ENCODE results near the gene TMTC2.

TMTC2 gene

DNA sequence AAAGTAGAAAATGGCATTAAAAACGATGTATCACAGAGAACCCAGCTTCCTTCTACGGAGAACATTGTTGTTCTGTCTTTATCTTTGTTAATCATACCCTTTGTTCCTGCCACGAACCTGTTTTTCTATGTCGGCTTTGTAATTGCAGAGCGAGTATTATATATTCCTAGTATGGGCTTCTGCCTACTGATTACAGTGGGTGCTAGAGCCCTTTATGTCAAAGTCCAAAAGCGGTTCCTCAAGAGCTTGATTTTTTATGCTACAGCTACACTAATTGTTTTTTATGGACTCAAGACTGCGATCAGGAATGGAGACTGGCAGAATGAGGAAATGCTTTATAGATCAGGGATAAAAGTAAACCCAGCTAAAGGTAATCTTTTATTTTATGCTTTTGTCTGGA, 209.6 kb downstream of the TMTC2 start:
- Histone ChIP-seq H3K4me3 (replicated peaks; ENCODE audit: low read depth, low read length) (no peak overlapping the region), H3K27me3 (replicated peaks; ENCODE audit: control insufficient read depth, insufficient read depth, low read length) (no peaks in the 10 kb centered on the region), H3K36me3 (ENCODE audit: control insufficient read depth, insufficient read depth, low read length) (no peaks in the 10 kb centered on the region)
- DNase-seq (ENCODE audit: extremely low read depth, insufficient read length): no peak
- TF ChIP-seq, protein P1, sequence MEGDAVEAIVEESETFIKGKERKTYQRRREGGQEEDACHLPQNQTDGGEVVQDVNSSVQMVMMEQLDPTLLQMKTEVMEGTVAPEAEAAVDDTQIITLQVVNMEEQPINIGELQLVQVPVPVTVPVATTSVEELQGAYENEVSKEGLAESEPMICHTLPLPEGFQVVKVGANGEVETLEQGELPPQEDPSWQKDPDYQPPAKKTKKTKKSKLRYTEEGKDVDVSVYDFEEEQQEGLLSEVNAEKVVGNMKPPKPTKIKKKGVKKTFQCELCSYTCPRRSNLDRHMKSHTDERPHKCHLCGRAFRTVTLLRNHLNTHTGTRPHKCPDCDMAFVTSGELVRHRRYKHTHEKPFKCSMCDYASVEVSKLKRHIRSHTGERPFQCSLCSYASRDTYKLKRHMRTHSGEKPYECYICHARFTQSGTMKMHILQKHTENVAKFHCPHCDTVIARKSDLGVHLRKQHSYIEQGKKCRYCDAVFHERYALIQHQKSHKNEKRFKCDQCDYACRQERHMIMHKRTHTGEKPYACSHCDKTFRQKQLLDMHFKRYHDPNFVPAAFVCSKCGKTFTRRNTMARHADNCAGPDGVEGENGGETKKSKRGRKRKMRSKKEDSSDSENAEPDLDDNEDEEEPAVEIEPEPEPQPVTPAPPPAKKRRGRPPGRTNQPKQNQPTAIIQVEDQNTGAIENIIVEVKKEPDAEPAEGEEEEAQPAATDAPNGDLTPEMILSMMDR (IDR thresholded peaks at IDR 0.05; ENCODE audit: insufficient read depth, low read length, poor library complexity, severe bottlenecking): no peak

DNA sequence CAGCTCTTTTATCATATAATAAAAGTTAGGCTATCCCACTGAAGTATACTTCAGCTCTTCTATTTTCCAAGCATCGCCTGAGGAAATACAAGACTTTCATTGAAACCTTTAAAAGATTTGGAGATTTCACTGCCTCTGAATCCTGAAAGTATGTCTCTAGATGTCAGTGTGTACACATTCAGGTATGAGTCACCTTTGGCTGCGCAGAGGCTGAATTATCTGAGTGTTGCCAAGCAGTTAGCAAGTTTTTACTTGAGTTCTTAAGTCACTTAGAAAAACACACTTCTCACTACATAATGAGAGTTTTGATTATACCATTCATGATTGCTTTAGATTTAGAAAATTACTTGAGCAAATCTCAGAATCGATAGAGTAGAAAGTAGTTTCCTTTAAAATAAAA, 210.3 kb downstream of the TMTC2 start:
- DNase-seq (ENCODE audit: extremely low read depth, insufficient read length): no peak
- TF ChIP-seq, protein P1 (IDR thresholded peaks at IDR 0.05; ENCODE audit: insufficient read depth, low read length, poor library complexity, severe bottlenecking): no peak

GRCh38 chr12:82898441-82898840, 211.7 kb downstream of the TMTC2 start:
- TF ChIP-seq, protein P1 (IDR thresholded peaks at IDR 0.05; ENCODE audit: insufficient read depth, low read length, poor library complexity, severe bottlenecking): no peak
- Histone ChIP-seq H3K27me3 (replicated peaks; ENCODE audit: control insufficient read depth, insufficient read depth, low read length) (no peaks in the 10 kb centered on the region), H3K36me3 (ENCODE audit: control insufficient read depth, insufficient read depth, low read length) (no peaks in the 10 kb centered on the region), H3K4me3 (replicated peaks; ENCODE audit: low read depth, low read length) (no peak overlapping the region)
- no peak for DNase-seq (ENCODE audit: extremely low read depth, insufficient read length)

More for the DNA sequence above, 210.3 kb downstream of the TMTC2 start:
- Histone ChIP-seq H3K4me3 (replicated peaks; ENCODE audit: low read depth, low read length) (no peak overlapping the region), H3K27me3 (replicated peaks; ENCODE audit: control insufficient read depth, insufficient read depth, low read length) (no peaks in the 10 kb centered on the region), H3K36me3 (ENCODE audit: control insufficient read depth, insufficient read depth, low read length) (no peaks in the 10 kb centered on the region)

DNA sequence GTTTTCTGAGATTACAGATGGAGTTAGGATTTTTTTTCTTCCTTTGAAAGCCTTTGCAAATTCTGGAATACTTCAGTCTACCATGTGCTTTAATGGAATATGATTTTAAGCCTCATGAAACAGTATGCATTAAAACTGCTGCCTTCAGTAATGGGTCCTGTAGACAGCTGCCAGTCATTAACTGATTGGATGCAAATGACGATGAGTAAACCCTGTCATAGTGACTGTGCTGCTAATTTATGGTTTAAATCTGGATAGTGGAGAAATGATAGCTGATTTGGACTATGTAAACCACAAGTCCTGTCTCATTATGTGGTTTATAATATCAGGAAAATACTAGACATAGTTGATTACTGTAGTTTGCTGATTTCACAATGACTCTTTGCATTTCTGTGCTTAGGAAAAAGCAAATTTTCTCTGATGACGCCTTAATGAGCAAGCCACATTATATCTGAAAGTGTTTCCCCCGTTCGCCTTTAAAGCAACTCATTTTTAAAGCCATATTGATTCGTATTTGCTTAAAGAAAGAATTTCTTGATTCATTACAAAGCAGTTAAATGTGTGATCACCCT, 217.6 kb downstream of the TMTC2 start:
- Histone ChIP-seq H3K27me3 (replicated peaks; ENCODE audit: control insufficient read depth, insufficient read depth, low read length) (no peaks in the 10 kb centered on the region), H3K36me3 (ENCODE audit: control insufficient read depth, insufficient read depth, low read length) (no peaks in the 10 kb centered on the region), H3K4me3 (replicated peaks; ENCODE audit: low read depth, low read length) (no peak overlapping the region)
- no peak for DNase-seq (ENCODE audit: extremely low read depth, insufficient read length)
- TF ChIP-seq, protein P1 (IDR thresholded peaks at IDR 0.05; ENCODE audit: insufficient read depth, low read length, poor library complexity, severe bottlenecking): no peak

DNA sequence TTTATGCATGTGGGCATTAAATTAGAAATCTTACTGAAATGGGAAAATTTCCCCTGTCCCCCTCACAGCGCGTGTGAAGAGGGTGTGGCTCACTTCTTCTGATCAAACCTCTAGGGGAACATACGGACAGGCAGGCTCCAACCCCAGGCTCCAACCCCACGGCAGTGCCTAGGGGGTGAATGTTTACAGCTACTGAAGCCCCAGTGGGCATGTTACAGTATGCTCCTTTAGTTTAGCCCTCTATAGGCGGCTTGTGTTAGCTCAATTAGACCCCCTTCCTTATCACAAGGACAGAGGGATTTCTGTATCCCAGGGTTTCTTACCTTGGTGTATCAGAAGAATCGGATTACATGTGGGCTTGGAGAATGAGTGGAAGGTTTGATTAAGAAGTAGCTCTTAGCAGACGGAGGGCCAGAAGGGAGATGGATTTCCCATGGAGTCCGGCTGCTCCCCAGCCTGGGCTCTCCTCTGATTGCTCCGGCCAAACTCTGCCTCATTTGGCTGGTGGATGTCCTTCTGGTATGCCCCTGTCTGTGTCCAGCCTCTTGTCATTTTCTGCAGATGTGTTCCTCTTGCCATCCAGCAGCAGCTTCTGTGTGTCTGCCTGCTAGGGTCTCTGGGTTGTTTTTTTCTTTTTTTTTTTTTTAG, 223.7 kb downstream of the TMTC2 start:
- H3K27me3 ChIP-seq (replicated peaks; ENCODE audit: control insufficient read depth, insufficient read depth, low read length): no peaks in the 10 kb centered on the region
- DNase-seq (ENCODE audit: extremely low read depth, insufficient read length): no peak
- H3K4me3 ChIP-seq (replicated peaks; ENCODE audit: low read depth, low read length): no peak overlapping the region
- no peaks in the 10 kb centered on the region for H3K36me3 ChIP-seq (ENCODE audit: control insufficient read depth, insufficient read depth, low read length)
- TF ChIP-seq, protein P1 (IDR thresholded peaks at IDR 0.05; ENCODE audit: insufficient read depth, low read length, poor library complexity, severe bottlenecking): no peak

Data from GM06990 (cell line).